Nephron (organoid): ENCODE data around the gene HTR1A.

ENCODE experiments used
- H3K27ac Mint-ChIP-seq, 3 experiments: 2 replicates each; pipeline ENCODE4 v1.8.0; 2020; ENCODE audit warnings: mixed read lengths in 3 of 3, mild to moderate bottlenecking in 2 of 3, moderate library complexity in 1 of 3
- H3K27me3 Mint-ChIP-seq: 2 replicates; pipeline ENCODE4 v1.8.0; 2021; ENCODE audit warnings: low read depth, mild to moderate bottlenecking, moderate library complexity, mixed read lengths
- H3K36me3 Mint-ChIP-seq: 2 replicates; pipeline ENCODE4 v1.8.0; 2020; ENCODE audit warnings: low read depth, mixed read lengths
- H3K4me1 Mint-ChIP-seq: 2 replicates; pipeline ENCODE4 v1.8.0; 2020; ENCODE audit warnings: mixed read lengths
- H3K4me3 Mint-ChIP-seq, 3 experiments: 2 replicates each; pipeline ENCODE4 v1.8.0; 2020; ENCODE audit warnings: mild to moderate bottlenecking in 3 of 3, mixed read lengths in 3 of 3, moderate library complexity in 2 of 3
- H3K9me3 Mint-ChIP-seq: 2 replicates; pipeline ENCODE4 v1.8.0; 2020; ENCODE audit warnings: mixed read lengths
- CTCF ChIP-seq, 3 experiments: fragments of 200-600 bp; sonication (generic); IDR thresholded peaks; one replicate each; pipeline ENCODE4 v1.5.0; 2021; ENCODE audit warnings: antibody characterized with exemption in 3 of 3; ENCODE audit not compliant: unreplicated experiment in 3 of 3

Gene HTR1A

GRCh38 chr5:63923914-63924313 is 38.3 kb downstream of the HTR1A start:
- H3K4me3 Mint-ChIP-seq, result no peak overlapping the region
- H3K9me3 Mint-ChIP-seq, result no peaks in the 10 kb centered on the region
- H3K27ac Mint-ChIP-seq, result no peak overlapping the region
- no peaks in the 10 kb centered on the region for H3K4me1 Mint-ChIP-seq
- no peaks in the 10 kb centered on the region for H3K36me3 Mint-ChIP-seq
- no peak for TF ChIP-seq CTCF (IDR thresholded peaks at IDR 0.05; ENCODE audit: unreplicated experiment in 3 of 3)
- H3K27me3 Mint-ChIP-seq, result peaks cover 3% of the 10 kb centered on the region

GRCh38 chr5:63919763-63920478 is 42.3 kb downstream of the HTR1A start:
- no peak for TF ChIP-seq CTCF (IDR thresholded peaks at IDR 0.05; ENCODE audit: unreplicated experiment in 3 of 3)
- no peak overlapping the region for H3K4me3 Mint-ChIP-seq
- no peak overlapping the region for H3K27ac Mint-ChIP-seq
- peaks cover 3% of the 10 kb centered on the region for H3K27me3 Mint-ChIP-seq
- H3K36me3 Mint-ChIP-seq, result no peaks in the 10 kb centered on the region
- no peaks in the 10 kb centered on the region for H3K9me3 Mint-ChIP-seq
- H3K4me1 Mint-ChIP-seq, result no peaks in the 10 kb centered on the region

- no peak overlapping the region for H3K4me3 Mint-ChIP-seq
- no peak for TF ChIP-seq CTCF (IDR thresholded peaks at IDR 0.05; ENCODE audit: unreplicated experiment in 3 of 3)
- H3K36me3 Mint-ChIP-seq, result no peaks in the 10 kb centered on the region
- no peaks in the 10 kb centered on the region for H3K4me1 Mint-ChIP-seq
- H3K9me3 Mint-ChIP-seq, result no peaks in the 10 kb centered on the region
- H3K27ac Mint-ChIP-seq, result no peak overlapping the region
- peaks cover 3% of the 10 kb centered on the region for H3K27me3 Mint-ChIP-seq
Observed at GRCh38 chr5:63916786-63917185, 45.5 kb downstream of the HTR1A start.

GRCh38 chr5:63911871-63912270 is 50.4 kb downstream of the HTR1A start:
- no peaks in the 10 kb centered on the region for H3K27me3 Mint-ChIP-seq
- no peaks in the 10 kb centered on the region for H3K4me1 Mint-ChIP-seq
- H3K36me3 Mint-ChIP-seq, result no peaks in the 10 kb centered on the region
- no peak for TF ChIP-seq CTCF (IDR thresholded peaks at IDR 0.05; ENCODE audit: unreplicated experiment in 3 of 3)
- no peaks in the 10 kb centered on the region for H3K9me3 Mint-ChIP-seq
- H3K27ac Mint-ChIP-seq, result no peak overlapping the region
- H3K4me3 Mint-ChIP-seq, result no peak overlapping the region
